Breast epithelium (tissue), 3 donors: ENCODE measurements around the gene ZNF814.

ENCODE experiments used
- CTCF ChIP-seq, 3 donors: fragments of 450-650 bp; IDR thresholded peaks; one replicate each; pipeline ENCODE4 v1.5.1; 2016 to 2017; ENCODE audit warnings: antibody characterized with exemption in 3 of 3, mild to moderate bottlenecking in 3 of 3, moderate library complexity in 3 of 3
- POLR2A ChIP-seq: fragments of 450-650 bp; IDR thresholded peaks from one replicate; pipeline ENCODE4 v1.6.1; 2016; ENCODE audit warnings: antibody characterized with exemption, mild to moderate bottlenecking, moderate library complexity
- POLR2AphosphoS5 ChIP-seq, 3 donors: sonication (generic); formaldehyde crosslinking; IDR thresholded peaks; one replicate each; pipeline ENCODE4 v1.6.1; 2017; ENCODE audit warnings: antibody characterized with exemption in 3 of 3

GRCh38 chr19:57803594-57804325 lies 85.1 kb downstream of the ZNF814 start:
- TF ChIP-seq CTCF (IDR thresholded peaks at IDR 0.05): no peak
- TF ChIP-seq POLR2AphosphoS5 (IDR thresholded peaks at IDR 0.05): peak in 1 of 3 donors; percentile 52
- no peak for TF ChIP-seq POLR2A
